ENCODE measurements around the gene ENTPD6. TPM values are rescaled to one million over a fixed set of nuclear protein-coding genes. Genes with fewer than 3 reads are reported as not detected.
"Not testable (repeated sequence)": the region's sequence is repeated elsewhere in the genome, so short reads cannot be mapped to it uniquely, and the experiment has no call there.

Gene ENTPD6
- total RNA-seq, 2 experiments from 2014 or later = 33.8 to 45.6 TPM

DNA sequence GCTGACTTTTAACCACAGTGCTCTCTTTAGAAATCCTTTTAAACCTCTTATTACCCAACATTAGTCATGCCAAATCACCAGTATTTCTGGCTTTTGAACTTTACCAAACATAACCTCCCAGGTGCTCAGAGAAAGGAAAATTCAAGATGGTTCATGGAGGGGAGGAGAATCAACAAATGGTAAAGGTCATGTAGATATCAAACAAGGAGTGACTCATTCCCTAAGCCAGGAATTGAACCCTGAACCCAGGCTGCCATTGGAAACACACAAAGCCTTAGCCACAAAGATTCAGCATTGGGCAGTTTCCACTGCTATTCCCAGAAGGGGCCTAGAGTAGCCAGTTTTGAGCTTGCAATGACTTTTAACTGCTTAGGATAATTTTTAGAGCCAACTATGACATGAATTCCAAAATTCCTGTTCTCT lies 21.6 kb upstream of the ENTPD6 start:
- Mint-ChIP-seq H3K4me1 (no peaks in the 10 kb centered on the region), H3K27me3 (peaks cover 9% of the 10 kb centered on the region), H3K9me3 (no peaks in the 10 kb centered on the region), H3K36me3 (ENCODE audit: low read depth) (no peaks in the 10 kb centered on the region), H3K27ac (no peak overlapping the region), H3K4me3 (no peak overlapping the region)
- CTCF ChIA-PET = interaction anchor here (0.7 to 3.7 kb wide), 3 partner anchors 9 to 290 kb away, joined by 3 to 10 read pairs (median 3); no protein-coding TSS in a partner anchor
- no peak for DNase-seq
- POLR2A ChIA-PET = no interaction called here

GRCh38 chr20:25176184-25176583 lies 19.3 kb upstream of the ENTPD6 start:
- peaks cover 8% of the 10 kb centered on the region for H3K27me3 Mint-ChIP-seq
- no peak overlapping the region for H3K27ac Mint-ChIP-seq
- POLR2A ChIA-PET = no interaction called here
- H3K4me3 Mint-ChIP-seq = no peak overlapping the region
- no peaks in the 10 kb centered on the region for H3K36me3 Mint-ChIP-seq (ENCODE audit: low read depth)
- no peaks in the 10 kb centered on the region for H3K4me1 Mint-ChIP-seq
- CTCF ChIA-PET = interaction anchor here (1.3 to 3.7 kb wide), 3 partner anchors 10 to 182 kb away, joined by 3 to 10 read pairs (median 4); no protein-coding TSS in a partner anchor
- no peaks in the 10 kb centered on the region for H3K9me3 Mint-ChIP-seq
- no peak for DNase-seq

GRCh38 chr20:25177890-25178321 lies 17.6 kb upstream of the ENTPD6 start:
- Mint-ChIP-seq H3K36me3 (ENCODE audit: low read depth) (no peaks in the 10 kb centered on the region), H3K4me1 (no peaks in the 10 kb centered on the region), H3K27me3 (peaks cover 17% of the 10 kb centered on the region), H3K27ac (no peak overlapping the region), H3K9me3 (peaks cover 3% of the 10 kb centered on the region), H3K4me3 (no peak overlapping the region)
- POLR2A ChIA-PET = no interaction called here
- DNase-seq = no peak
- CTCF ChIA-PET = no interaction called here

DNA sequence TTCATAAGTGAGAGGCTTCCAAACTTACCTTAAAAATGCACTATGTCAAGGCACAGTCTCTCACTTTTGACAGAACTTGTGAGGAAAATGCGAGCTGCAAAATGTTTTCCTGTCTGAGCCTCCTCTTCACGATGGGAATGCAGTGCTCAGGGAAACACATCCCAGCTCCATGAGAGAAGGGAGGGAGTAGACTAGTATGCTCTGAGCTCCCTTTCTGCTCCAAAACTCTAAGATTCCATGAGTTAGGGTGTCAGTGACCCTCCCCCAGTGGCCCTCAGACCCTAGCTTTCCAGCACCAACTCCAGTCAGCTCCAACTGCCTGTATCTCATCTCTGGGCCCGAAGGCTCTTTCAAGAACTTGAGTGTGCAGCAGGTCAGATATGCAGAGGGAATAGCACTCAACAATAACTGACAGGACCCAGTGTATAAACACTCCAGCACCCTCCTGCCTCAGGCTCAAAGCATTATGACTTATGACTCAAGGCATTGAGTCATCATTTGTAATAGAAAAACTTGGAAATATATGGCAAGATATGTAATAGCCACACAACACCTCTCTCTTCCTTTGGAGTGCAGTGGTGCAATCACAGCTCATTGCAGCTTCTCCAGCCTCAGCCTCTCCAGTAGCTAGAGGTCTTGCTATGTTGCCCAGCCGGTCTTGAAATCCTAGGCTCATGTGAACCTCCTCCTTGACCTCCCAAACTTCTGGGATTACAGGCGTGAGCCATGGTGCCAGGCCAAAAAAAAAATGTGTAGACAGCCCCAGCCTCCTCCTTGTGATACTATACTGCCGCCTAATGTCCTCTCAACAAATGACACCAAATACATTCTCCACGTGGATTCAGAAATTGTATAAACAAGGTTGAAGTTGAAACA lies 16.7 kb upstream of the ENTPD6 start:
- ChIA-PET CTCF (no interaction called here), POLR2A (no interaction called here)
- Mint-ChIP-seq H3K4me1 (no peaks in the 10 kb centered on the region), H3K27ac (no peak overlapping the region), H3K4me3 (no peak overlapping the region), H3K36me3 (ENCODE audit: low read depth) (peaks cover 2% of the 10 kb centered on the region), H3K9me3 (peaks cover 6% of the 10 kb centered on the region), H3K27me3 (peaks cover 26% of the 10 kb centered on the region)
- DNase-seq = peak; percentile 35

DNA sequence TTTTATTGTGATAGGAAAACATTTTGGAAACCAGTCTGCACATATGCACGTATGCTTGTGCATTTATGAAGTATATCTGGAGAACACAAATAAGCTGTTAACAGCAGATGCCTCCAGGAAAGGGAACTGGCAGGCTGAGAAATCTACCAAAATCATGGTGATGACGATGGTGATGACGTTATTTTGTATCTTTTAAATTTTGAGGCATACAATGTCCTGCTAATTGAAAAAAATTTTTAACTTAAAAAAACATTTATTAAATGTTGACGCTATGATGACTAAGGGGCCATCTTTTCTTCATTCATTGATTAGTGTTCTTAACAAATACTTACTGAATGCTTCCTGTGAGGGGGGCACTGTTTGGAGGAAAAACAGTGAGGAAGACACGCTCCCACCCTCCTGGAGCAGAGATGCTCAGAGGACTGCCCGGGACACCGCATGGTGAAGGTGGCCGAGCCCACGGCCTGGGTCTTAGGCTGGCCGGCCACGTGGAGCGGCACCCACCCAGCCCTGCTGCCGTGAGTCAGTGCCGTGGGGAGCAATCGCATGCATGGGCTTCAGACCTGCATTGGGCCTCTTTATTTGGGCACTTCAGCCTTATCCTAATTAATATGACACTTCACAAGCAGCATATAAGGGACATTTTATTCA lies 15.9 kb upstream of the ENTPD6 start:
- peaks cover 34% of the 10 kb centered on the region for H3K27me3 Mint-ChIP-seq
- no peak for DNase-seq
- H3K27ac Mint-ChIP-seq = no peak overlapping the region
- no peaks in the 10 kb centered on the region for H3K4me1 Mint-ChIP-seq
- H3K36me3 Mint-ChIP-seq (ENCODE audit: low read depth) = peaks cover 8% of the 10 kb centered on the region
- ChIA-PET CTCF (no interaction called here), POLR2A (no interaction called here)
- no peak overlapping the region for H3K4me3 Mint-ChIP-seq
- peaks cover 12% of the 10 kb centered on the region for H3K9me3 Mint-ChIP-seq

- H3K4me1 Mint-ChIP-seq; CTCF ChIA-PET; H3K36me3 Mint-ChIP-seq (ENCODE audit: low read depth); DNase-seq; H3K27ac Mint-ChIP-seq; H3K4me3 Mint-ChIP-seq; POLR2A ChIA-PET: not testable (repeated sequence)
- H3K9me3 Mint-ChIP-seq = peaks cover 14% of the 10 kb centered on the region
- H3K27me3 Mint-ChIP-seq = peaks cover 50% of the 10 kb centered on the region
These were observed 11.1 kb upstream of the ENTPD6 start for GRCh38 chr20:25184391-25184790.

- no peaks in the 10 kb centered on the region for H3K4me1 Mint-ChIP-seq
- no peak for DNase-seq
- ChIA-PET CTCF (interaction anchor here (0.7 to 1.2 kb wide), 2 partner anchors 11 to 17 kb away, joined by 3 to 4 read pairs; no protein-coding TSS in a partner anchor), POLR2A (no interaction called here)
- peaks cover 37% of the 10 kb centered on the region for H3K27me3 Mint-ChIP-seq
- no peak overlapping the region for H3K4me3 Mint-ChIP-seq
- no peak overlapping the region for H3K27ac Mint-ChIP-seq
- peaks cover 14% of the 10 kb centered on the region for H3K9me3 Mint-ChIP-seq
- H3K36me3 Mint-ChIP-seq (ENCODE audit: low read depth) = peaks cover 8% of the 10 kb centered on the region
These were observed 8.3 kb upstream of the ENTPD6 start for GRCh38 chr20:25187220-25187619.

- Mint-ChIP-seq H3K4me3 (no peak overlapping the region), H3K4me1 (no peaks in the 10 kb centered on the region), H3K9me3 (peaks cover 11% of the 10 kb centered on the region), H3K27ac (no peak overlapping the region), H3K36me3 (ENCODE audit: low read depth) (peaks cover 8% of the 10 kb centered on the region), H3K27me3 (peaks cover 33% of the 10 kb centered on the region)
- CTCF ChIA-PET = interaction anchor here (0.7 kb wide), 1 partner anchor 16 kb away, joined by 3 read pairs; no protein-coding TSS in a partner anchor
- DNase-seq = no peak
- POLR2A ChIA-PET = no interaction called here
These were observed 7.9 kb upstream of the ENTPD6 start for GRCh38 chr20:25187635-25188034.

DNA sequence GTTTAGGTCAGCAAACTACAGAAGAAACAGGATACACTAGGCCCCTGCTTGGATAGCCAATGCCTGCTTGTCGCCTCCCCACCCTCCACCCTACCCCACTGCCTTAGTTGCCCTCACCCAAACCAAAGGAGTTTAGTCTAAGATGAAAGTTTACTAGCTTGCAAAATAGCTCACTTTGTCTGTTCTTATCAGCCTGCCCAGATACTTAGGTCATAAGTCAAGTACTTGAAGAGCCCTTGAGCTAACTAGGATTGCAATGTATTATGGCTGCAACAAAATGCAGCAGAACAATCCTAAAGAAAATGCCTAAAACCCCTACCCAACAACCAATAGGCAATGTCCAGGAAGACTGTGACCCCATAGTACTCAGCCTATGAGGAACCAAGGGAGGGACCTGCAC lies 7.3 kb upstream of the ENTPD6 start:
- Mint-ChIP-seq H3K4me1 (no peaks in the 10 kb centered on the region), H3K27ac (no peak overlapping the region), H3K36me3 (ENCODE audit: low read depth) (peaks cover 8% of the 10 kb centered on the region), H3K4me3 (no peak overlapping the region), H3K9me3 (peaks cover 11% of the 10 kb centered on the region), H3K27me3 (peaks cover 30% of the 10 kb centered on the region)
- DNase-seq = no peak
- CTCF ChIA-PET = no interaction called here
- POLR2A ChIA-PET = no interaction called here

DNA sequence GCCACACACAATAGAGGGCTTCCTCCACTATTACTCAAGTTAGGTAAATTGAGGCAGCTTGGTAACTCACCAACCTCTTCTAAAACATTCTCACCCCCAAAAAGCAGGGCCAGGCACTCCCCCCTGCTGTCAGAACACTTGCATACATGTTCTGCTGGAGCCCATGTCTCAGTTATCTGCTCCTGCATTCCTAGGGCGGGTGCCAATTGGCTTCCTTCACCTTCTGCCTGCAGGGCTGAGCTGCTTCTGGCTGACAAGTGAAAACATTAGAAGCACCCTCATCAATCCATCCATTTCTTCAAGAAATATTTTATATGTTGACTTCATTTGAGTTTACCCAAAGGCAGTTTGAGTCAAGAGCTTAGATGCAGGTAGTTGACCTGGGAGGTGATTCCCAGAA lies 4.5 kb upstream of the ENTPD6 start:
- H3K9me3 Mint-ChIP-seq = no peaks in the 10 kb centered on the region
- no peak overlapping the region for H3K4me3 Mint-ChIP-seq
- no peaks in the 10 kb centered on the region for H3K36me3 Mint-ChIP-seq (ENCODE audit: low read depth)
- DNase-seq = no peak
- H3K27ac Mint-ChIP-seq = no peak overlapping the region
- POLR2A ChIA-PET = no interaction called here
- peaks cover 3% of the 10 kb centered on the region for H3K4me1 Mint-ChIP-seq
- CTCF ChIA-PET = no interaction called here
- H3K27me3 Mint-ChIP-seq = peaks cover 6% of the 10 kb centered on the region

DNA sequence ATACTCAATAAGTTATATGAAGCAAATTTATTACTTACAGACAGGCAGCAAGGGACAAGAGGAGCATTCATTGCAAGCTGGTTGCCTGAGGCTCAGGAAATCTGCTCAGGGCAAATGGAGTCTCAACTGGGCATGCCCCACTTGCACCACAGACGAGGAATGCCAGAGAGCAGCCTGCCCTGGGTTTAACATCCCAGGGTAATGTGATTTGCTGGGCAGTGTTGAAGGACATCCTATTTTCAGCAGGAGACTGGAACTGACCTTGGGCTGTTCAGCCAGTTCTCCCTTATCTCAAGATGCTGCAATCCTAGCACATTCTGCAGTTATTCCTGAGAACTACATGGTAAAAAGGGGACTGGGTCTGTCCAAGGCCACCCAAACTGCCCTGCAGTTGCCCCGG lies 3.8 kb upstream of the ENTPD6 start:
- Mint-ChIP-seq H3K36me3 (ENCODE audit: low read depth) (no peaks in the 10 kb centered on the region), H3K4me3 (no peak overlapping the region), H3K4me1 (peaks cover 10% of the 10 kb centered on the region), H3K9me3 (no peaks in the 10 kb centered on the region), H3K27ac (no peak overlapping the region), H3K27me3 (peaks cover 6% of the 10 kb centered on the region)
- no peak for DNase-seq
- CTCF ChIA-PET = no interaction called here
- POLR2A ChIA-PET = no interaction called here

DNA sequence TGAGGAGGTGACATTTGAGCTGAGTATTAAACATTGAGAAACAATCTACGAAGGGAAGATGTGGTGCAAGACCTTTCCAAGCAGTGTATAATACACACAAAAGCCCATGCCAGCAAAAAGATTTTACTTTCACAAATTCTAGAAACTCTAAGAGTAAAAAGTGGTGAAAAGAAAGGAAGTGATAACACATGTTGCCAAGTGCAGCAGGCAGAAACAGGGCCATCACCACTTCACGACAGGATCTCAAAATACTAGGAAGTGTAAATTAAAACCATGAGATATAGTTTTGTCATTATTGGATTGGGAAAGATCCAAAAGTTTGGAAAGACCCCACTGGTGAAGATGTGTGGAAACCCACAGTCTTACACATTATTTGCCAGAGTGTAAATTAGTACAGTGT lies 1.7 kb upstream of the ENTPD6 start:
- H3K36me3 Mint-ChIP-seq (ENCODE audit: low read depth) = no peaks in the 10 kb centered on the region
- ChIA-PET CTCF (interaction anchor here (0.7 to 0.9 kb wide), 2 partner anchors 10 to 28 kb away, joined by 3 read pairs; no protein-coding TSS in a partner anchor), POLR2A (no interaction called here)
- DNase-seq = no peak
- no peak overlapping the region for H3K4me3 Mint-ChIP-seq
- H3K4me1 Mint-ChIP-seq = peaks cover 23% of the 10 kb centered on the region
- H3K27ac Mint-ChIP-seq = no peak overlapping the region
- H3K9me3 Mint-ChIP-seq = no peaks in the 10 kb centered on the region
- peaks cover 2% of the 10 kb centered on the region for H3K27me3 Mint-ChIP-seq

- DNase-seq = no peak
- CTCF ChIA-PET = interaction anchor here (1.0 kb wide), 1 partner anchor 9 kb away, joined by 3 read pairs; no protein-coding TSS in a partner anchor
- no peaks in the 10 kb centered on the region for H3K27me3 Mint-ChIP-seq
- POLR2A ChIA-PET = no interaction called here
- H3K36me3 Mint-ChIP-seq (ENCODE audit: low read depth) = no peaks in the 10 kb centered on the region
- peaks cover 25% of the 10 kb centered on the region for H3K4me1 Mint-ChIP-seq
- H3K9me3 Mint-ChIP-seq = no peaks in the 10 kb centered on the region
- peak overlapping the region; percentile 90 for H3K27ac Mint-ChIP-seq
- H3K4me3 Mint-ChIP-seq = peak overlapping the region; percentile 84
These were observed 1.1 kb upstream of the ENTPD6 start for GRCh38 chr20:25194333-25194972.

All from activated CD4-positive, alpha-beta T cell treated with anti-CD3 and anti-CD28 coated beads, Interleukin-2, amount 10 ng/mL, durations not matched to agents 7 days and 5 days (primary cell).